ENCODE results near the gene CYP39A1. TPM values are rescaled to one million over a fixed set of nuclear protein-coding genes. Genes with fewer than 3 reads are reported as not detected.

Gene CYP39A1, protein sequence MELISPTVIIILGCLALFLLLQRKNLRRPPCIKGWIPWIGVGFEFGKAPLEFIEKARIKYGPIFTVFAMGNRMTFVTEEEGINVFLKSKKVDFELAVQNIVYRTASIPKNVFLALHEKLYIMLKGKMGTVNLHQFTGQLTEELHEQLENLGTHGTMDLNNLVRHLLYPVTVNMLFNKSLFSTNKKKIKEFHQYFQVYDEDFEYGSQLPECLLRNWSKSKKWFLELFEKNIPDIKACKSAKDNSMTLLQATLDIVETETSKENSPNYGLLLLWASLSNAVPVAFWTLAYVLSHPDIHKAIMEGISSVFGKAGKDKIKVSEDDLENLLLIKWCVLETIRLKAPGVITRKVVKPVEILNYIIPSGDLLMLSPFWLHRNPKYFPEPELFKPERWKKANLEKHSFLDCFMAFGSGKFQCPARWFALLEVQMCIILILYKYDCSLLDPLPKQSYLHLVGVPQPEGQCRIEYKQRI
- total RNA-seq (2022; extraction: Qiagen RNA extraction): 0.20 TPM in 1 of 5 replicates, not detected in the others

DNA sequence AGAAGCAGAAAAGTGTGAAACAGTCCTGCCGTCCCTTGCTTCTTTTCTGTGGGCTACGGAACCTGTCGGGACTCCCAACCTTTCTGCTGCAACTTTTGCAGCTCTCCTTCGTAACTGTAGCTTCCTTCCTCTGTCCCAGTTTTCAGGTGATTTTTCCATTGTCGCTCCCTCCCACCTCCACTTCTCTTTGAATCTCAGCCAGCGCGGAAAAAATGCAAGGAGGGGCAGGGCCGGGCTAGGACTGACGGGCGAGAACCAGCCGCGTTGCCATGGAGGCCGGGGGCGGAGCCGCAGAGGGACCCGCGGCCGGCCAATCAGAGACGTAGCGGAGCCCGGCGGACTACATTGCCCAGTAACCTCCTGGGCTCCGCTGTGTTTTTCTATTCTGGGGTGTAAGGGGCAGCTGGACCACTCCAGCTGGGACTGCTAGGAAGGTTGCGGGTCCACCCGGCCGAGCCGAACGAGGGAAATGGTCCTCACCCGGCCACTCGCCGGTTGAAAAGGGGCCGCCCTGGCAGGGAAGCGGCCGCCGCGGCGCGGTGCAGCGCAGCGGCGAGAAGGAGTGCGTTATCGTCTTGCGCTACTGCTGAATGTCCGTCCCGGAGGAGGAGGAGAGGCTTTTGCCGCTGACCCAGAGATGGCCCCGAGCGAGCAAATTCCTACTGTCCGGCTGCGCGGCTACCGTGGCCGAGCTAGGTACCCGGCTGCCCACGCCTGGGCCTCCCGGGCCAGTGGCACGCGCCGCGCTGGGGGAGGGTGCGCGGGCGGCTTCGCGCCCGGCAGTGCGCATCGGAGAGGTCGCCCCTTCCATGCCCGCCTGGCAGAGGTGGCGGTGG is at the start of gene CYP39A1, which contains the start of gene SLC25A27:
Gene CYP39A1, minus strand, starts transcription at position 216 of the 836 bp plus-strand sequence. CDS start 236 bp downstream, outside the sequence.
Gene SLC25A27, plus strand, starts transcription at position 373 of the 836 bp plus-strand sequence. Its CDS starts 218 bp downstream, at position 591.

GRCh38 chr6:46687619-46688097 is 35.0 kb upstream of the CYP39A1 start, which contains the start of gene TDRD6:
Gene TDRD6 (plus strand): TSS chr6:46687885. CDS start chr6:46688129, 244 bp downstream.

Other genes starting within 250 kb of the CYP39A1 start
- gene RCAN2, start 161.4 kb downstream of the CYP39A1 start, total RNA-seq (2022; extraction: Qiagen RNA extraction): not detected in 5 replicates
- gene SLC25A27, start 157 bp upstream of the CYP39A1 start, total RNA-seq (2022; extraction: Qiagen RNA extraction): 0.23 to 0.83 TPM (median 0.53 TPM) in 5 replicates
- gene TDRD6, start 35.1 kb upstream of the CYP39A1 start, total RNA-seq (2022; extraction: Qiagen RNA extraction): not detected in 5 replicates
- not detected in 5 replicates for gene PLA2G7, start 82.6 kb upstream of the CYP39A1 start, total RNA-seq (2022; extraction: Qiagen RNA extraction)
- not detected in 5 replicates for gene ANKRD66, start 94.1 kb upstream of the CYP39A1 start, total RNA-seq (2022; extraction: Qiagen RNA extraction)
- not detected in 5 replicates for gene MEP1A, start 140.6 kb upstream of the CYP39A1 start, total RNA-seq (2022; extraction: Qiagen RNA extraction)